Testis (tissue), 2 donors: ENCODE results near the gene COTL1.

Experiments used
- POLR2A ChIP-seq: fragments of 450-650 bp; IDR thresholded peaks from one replicate; pipeline ENCODE4 v1.6.1; 2017; ENCODE audit warnings: antibody characterized with exemption, mild to moderate bottlenecking, moderate library complexity
- TF ChIP-seq, protein P1 (sequence below), 3 experiments: fragments of 450-650 bp in 2 of 3; fragments of 200-600 bp in 1 of 3; sonication (generic) in 1 of 3; IDR thresholded peaks; one replicate each; pipeline ENCODE4 v1.5.1; 2016 to 2019; ENCODE audit warnings: antibody characterized with exemption in 3 of 3, mild to moderate bottlenecking in 2 of 3, moderate library complexity in 1 of 3

DNA sequence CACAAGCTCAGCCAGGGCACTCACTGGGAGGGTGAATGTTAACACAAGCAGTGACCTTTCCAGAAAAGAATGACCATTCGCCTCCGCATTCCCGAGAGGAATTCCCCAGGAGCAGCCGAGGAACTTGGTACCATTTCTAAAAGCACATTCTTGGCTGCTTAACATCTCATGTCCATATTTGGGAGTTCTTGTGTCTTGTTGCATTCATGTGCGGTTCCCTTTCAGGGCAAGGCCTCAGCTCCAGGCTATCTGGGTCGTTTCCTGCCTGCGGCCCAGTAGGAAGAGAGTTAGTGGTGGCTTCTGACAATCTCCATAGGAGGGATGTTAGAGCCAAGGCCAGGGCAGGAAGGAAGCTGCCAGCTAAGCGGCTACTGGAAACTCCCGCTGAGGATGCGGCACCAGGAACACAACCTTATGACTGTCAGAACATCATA lies 85.6 kb downstream of the COTL1 start:
- TF ChIP-seq POLR2A: no peak
- TF ChIP-seq, protein P1, sequence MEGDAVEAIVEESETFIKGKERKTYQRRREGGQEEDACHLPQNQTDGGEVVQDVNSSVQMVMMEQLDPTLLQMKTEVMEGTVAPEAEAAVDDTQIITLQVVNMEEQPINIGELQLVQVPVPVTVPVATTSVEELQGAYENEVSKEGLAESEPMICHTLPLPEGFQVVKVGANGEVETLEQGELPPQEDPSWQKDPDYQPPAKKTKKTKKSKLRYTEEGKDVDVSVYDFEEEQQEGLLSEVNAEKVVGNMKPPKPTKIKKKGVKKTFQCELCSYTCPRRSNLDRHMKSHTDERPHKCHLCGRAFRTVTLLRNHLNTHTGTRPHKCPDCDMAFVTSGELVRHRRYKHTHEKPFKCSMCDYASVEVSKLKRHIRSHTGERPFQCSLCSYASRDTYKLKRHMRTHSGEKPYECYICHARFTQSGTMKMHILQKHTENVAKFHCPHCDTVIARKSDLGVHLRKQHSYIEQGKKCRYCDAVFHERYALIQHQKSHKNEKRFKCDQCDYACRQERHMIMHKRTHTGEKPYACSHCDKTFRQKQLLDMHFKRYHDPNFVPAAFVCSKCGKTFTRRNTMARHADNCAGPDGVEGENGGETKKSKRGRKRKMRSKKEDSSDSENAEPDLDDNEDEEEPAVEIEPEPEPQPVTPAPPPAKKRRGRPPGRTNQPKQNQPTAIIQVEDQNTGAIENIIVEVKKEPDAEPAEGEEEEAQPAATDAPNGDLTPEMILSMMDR (IDR thresholded peaks at IDR 0.05): no peak
